ENCODE data around the gene DNAJC5.
"Not testable (repeated sequence)": the region's sequence is repeated elsewhere in the genome, so short reads cannot be mapped to it uniquely, and the experiment has no call there.

GRCh38 chr20:63867042-63867441, 27.9 kb upstream of the DNAJC5 start:
- TF ChIP-seq CTCF, POLR2A (IDR thresholded peaks at IDR 0.05): not testable (repeated sequence)
